Aorta (tissue), 5 donors: ENCODE measurements around the gene IP6K2. TPM values are rescaled to one million over a fixed set of nuclear protein-coding genes. Genes with fewer than 3 reads are reported as not detected.

Experiments
- ATAC-seq: fragments of 200-7000 bp; cut with Tn5 transposase; one replicate; pipeline ENCODE4 v1.9.1; 2022; ENCODE audit warnings: moderate library complexity; ENCODE audit not compliant: low FRiP score
- DNase-seq, 2 donors: peaks; one replicate each; pipeline ENCODE4 v3.0.0-alpha.2; 2020
- H3K27ac ChIP-seq, 2 donors: one replicate each; pipeline ENCODE4 v1.5.1; 2013; ENCODE audit warnings: low read length in 2 of 2, mild to moderate bottlenecking in 2 of 2, moderate library complexity in 2 of 2, control low read depth in 1 of 2, inconsistent platforms in 1 of 2, low read depth in 1 of 2
- H3K27me3 ChIP-seq, 2 donors: one replicate each; pipeline ENCODE4 v1.6.1; 2013; ENCODE audit warnings: control low read depth in 1 of 2, low read length in 1 of 2, mild to moderate bottlenecking in 1 of 2, moderate library complexity in 1 of 2; ENCODE audit not compliant: insufficient read depth in 2 of 2, control insufficient read depth in 1 of 2
- H3K36me3 ChIP-seq, 2 donors: one replicate each; pipeline ENCODE4 v1.6.1; 2013; ENCODE audit warnings: control low read depth in 1 of 2, low read length in 1 of 2, mild to moderate bottlenecking in 1 of 2; ENCODE audit not compliant: insufficient read depth in 2 of 2, control insufficient read depth in 1 of 2
- H3K4me1 ChIP-seq, 2 donors: one replicate each; pipeline ENCODE4 v1.6.1; 2013; ENCODE audit warnings: low read length in 2 of 2, control low read depth in 1 of 2, mild to moderate bottlenecking in 1 of 2, moderate library complexity in 1 of 2; ENCODE audit not compliant: insufficient read depth in 2 of 2, control insufficient read depth in 1 of 2
- H3K4me3 ChIP-seq, 2 donors: one replicate each; pipeline ENCODE4 v1.5.1; 2013; ENCODE audit warnings: low read length in 2 of 2, control low read depth in 1 of 2, mild to moderate bottlenecking in 1 of 2
- H3K9me3 ChIP-seq: one replicate; pipeline ENCODE4 v1.6.1; 2013; ENCODE audit warnings: mild to moderate bottlenecking, low read length; ENCODE audit not compliant: control insufficient read depth
- WGBS, 2 donors: extraction: QIAGEN DNeasy Blood & Tissue Kit; methylation state at CpG; one replicate each; pipeline ENCODE4 v1.1.7; 2013; 5-methylcytosine and 5-hydroxymethylcytosine counted together
- intact Hi-C, 2 donors: fragments of 100-400 bp; cut with DNase I; formaldehyde crosslinking; loops; one replicate each; pipeline versions ENCODE4 v1.14.2 to v1.15.0; 2022
- microRNA-seq, 2 donors: library from miRNA; unstranded; fragments of <30 nt; microRNA quantifications; one replicate each; pipeline ENCODE4 v1.2.0, GENCODE V29; 2020
- polyA plus RNA-seq, 2 donors: library from polyadenylated mRNA; stranded (reverse); fragments of 200-250 nt; gene quantifications; one replicate each; pipeline ENCODE4 v1.2.3, GENCODE V29; 2013
- total RNA-seq, 2 donors: library from RNA; stranded (reverse); fragmentation: NEBNext Ultra II Directional; extraction: Animal tissue kit (Norgen Biotek cat#: 25700); gene quantifications; one replicate each; pipeline ENCODE4 v1.2.1, GENCODE V29; 2021
- donor health status: healthy with polysubstance abuse.
- donor health status: Bipolar disorder and iron deficiency.
- donor health status: DM: no; HTN: no; CAD: no.
- donor health status: DM: no; HTN: no; CAD: no.
- donor health status: DM: yes; HTN: yes; CAD: no.

The IP6K2 gene
- total and polyA plus RNA-seq, 4 donors: 43.9 to 105 (median 52.4) TPM

- 94 to 95% methylated on average over 15 of the region's 15 CpGs for WGBS, 2 donors
- Histone ChIP-seq H3K4me1 (no peaks in the 10 kb centered on the region), H3K27ac (no peak overlapping the region), H3K27me3 (no peaks in the 10 kb centered on the region), H3K36me3 (no peaks in the 10 kb centered on the region), H3K9me3 (no peaks in the 10 kb centered on the region), H3K4me3 (no peak overlapping the region)
- DNase-seq (no peak), ATAC-seq (no peak)
- intact Hi-C loops: no loop called here
These were observed 68.7 kb downstream of the IP6K2 start for GRCh38 chr3:48648188-48648850.

GRCh38 chr3:48647714-48648113 is 69.3 kb downstream of the IP6K2 start:
- H3K27ac ChIP-seq: no peak overlapping the region
- no peaks in the 10 kb centered on the region for H3K4me1 ChIP-seq
- H3K9me3 ChIP-seq: no peaks in the 10 kb centered on the region
- 91 to 95% methylated on average over 6 to 9 of the region's 9 CpGs for whole genome bisulfite sequencing, 2 donors
- no peaks in the 10 kb centered on the region for H3K36me3 ChIP-seq
- intact Hi-C loops: no loop called here
- no peaks in the 10 kb centered on the region for H3K27me3 ChIP-seq
- ATAC-seq (no peak), DNase-seq (no peak)
- no peak overlapping the region for H3K4me3 ChIP-seq

GRCh38 chr3:48644898-48645760 is 71.9 kb downstream of the IP6K2 start:
- no peaks in the 10 kb centered on the region for H3K36me3 ChIP-seq
- DNase-seq (no peak), ATAC-seq (no peak)
- H3K9me3 ChIP-seq: no peaks in the 10 kb centered on the region
- no peaks in the 10 kb centered on the region for H3K27me3 ChIP-seq
- no peak overlapping the region for H3K4me3 ChIP-seq
- no peak overlapping the region for H3K27ac ChIP-seq
- no peaks in the 10 kb centered on the region for H3K4me1 ChIP-seq
- intact Hi-C loops: no loop called here
- 92 to 95% methylated on average over 22 of the region's 22 CpGs for WGBS, 2 donors

GRCh38 chr3:48642605-48643004 is 74.4 kb downstream of the IP6K2 start:
- Histone ChIP-seq H3K36me3 (no peaks in the 10 kb centered on the region), H3K4me3 (no peak overlapping the region), H3K4me1 (no peaks in the 10 kb centered on the region), H3K27ac (no peak overlapping the region), H3K27me3 (no peaks in the 10 kb centered on the region), H3K9me3 (no peaks in the 10 kb centered on the region)
- DNase-seq (no peak), ATAC-seq (no peak)
- intact Hi-C loops: no loop called here
- 90 to 92% methylated on average over 12 of the region's 12 CpGs for WGBS, 2 donors

- WGBS, 2 donors: 90 to 93% methylated on average over 3 of the region's 3 CpGs
- H3K4me3 ChIP-seq: no peak overlapping the region
- no peaks in the 10 kb centered on the region for H3K36me3 ChIP-seq
- no peak overlapping the region for H3K27ac ChIP-seq
- H3K9me3 ChIP-seq: no peaks in the 10 kb centered on the region
- H3K27me3 ChIP-seq: no peaks in the 10 kb centered on the region
- intact Hi-C loops: no loop called here
- DNase-seq: no peak
- ATAC-seq: no peak
- no peaks in the 10 kb centered on the region for H3K4me1 ChIP-seq
These were observed 75.6 kb downstream of the IP6K2 start for GRCh38 chr3:48641396-48641795.

- intact Hi-C loops: loop anchor here in 1 of 2 donors (5.0 to 10.0 kb wide), 2 partner anchors 43 to 175 kb away; partner anchors contain the start of gene COL7A1
- H3K9me3 ChIP-seq: no peaks in the 10 kb centered on the region
- no peaks in the 10 kb centered on the region for H3K4me1 ChIP-seq
- DNase-seq: no peak
- no peaks in the 10 kb centered on the region for H3K27me3 ChIP-seq
- WGBS, 2 donors: 92 to 93% methylated on average over 37 to 38 of the region's 38 CpGs
- H3K27ac ChIP-seq: no peak overlapping the region
- ATAC-seq: no peak
- H3K4me3 ChIP-seq: no peak overlapping the region
- no peaks in the 10 kb centered on the region for H3K36me3 ChIP-seq
These were observed 76.9 kb downstream of the IP6K2 start for GRCh38 chr3:48639944-48640606.

Small RNA genes lying within 50 kb of the gene (microRNA-seq; reads per million reads assigned to microRNA genes)
- gene MIR4793: 0 reads per million in 2 donors

Other genes starting within 250 kb of the IP6K2 start
- 100 to 1,000 TPM; 170 to 183 TPM for gene SHISA5, start 213.0 kb downstream of the IP6K2 start, total RNA-seq
- 100 to 1,000 TPM in 1 of 2 donors, 10 to 100 TPM in 1; 64.2 to 113 TPM for gene SHISA5, start 213.0 kb downstream of the IP6K2 start, polyA plus RNA-seq
- 10 to 100 TPM in 1 of 2 donors, 1 to 10 TPM in 1; 7.2 to 14.6 TPM for gene PFKFB4, start 160.4 kb downstream of the IP6K2 start, total RNA-seq
- gene PFKFB4, start 160.4 kb downstream of the IP6K2 start, polyA plus RNA-seq: 1 to 10 TPM; 2.8 to 5.6 TPM
- gene UCN2, start 153.4 kb downstream of the IP6K2 start, total RNA-seq: under 1 TPM in 1 of 2 donors, not detected in 1; 0.24 TPM
- gene UCN2, start 153.4 kb downstream of the IP6K2 start, polyA plus RNA-seq: 1 to 10 TPM in 1 of 2 donors, not detected in 1; 6.8 TPM
- 1 to 10 TPM; 5.4 to 6.7 TPM for gene COL7A1, start 121.9 kb downstream of the IP6K2 start, total RNA-seq
- 100 to 1,000 TPM in 1 of 2 donors, 1 to 10 TPM in 1; 3.9 to 217 TPM for gene COL7A1, start 121.9 kb downstream of the IP6K2 start, polyA plus RNA-seq
- gene UQCRC1, start 107.6 kb downstream of the IP6K2 start, total RNA-seq: 100 to 1,000 TPM in 1 of 2 donors, 10 to 100 TPM in 1; 95.6 to 143 TPM
- gene UQCRC1, start 107.6 kb downstream of the IP6K2 start, polyA plus RNA-seq: 100 to 1,000 TPM; 149 to 203 TPM
- gene TMEM89, start 95.5 kb downstream of the IP6K2 start, total RNA-seq: not detected
- gene TMEM89, start 95.5 kb downstream of the IP6K2 start, polyA plus RNA-seq: 1 to 10 TPM in 1 of 2 donors, not detected in 1; 5.7 TPM
- gene SLC26A6, start 81.8 kb downstream of the IP6K2 start, total RNA-seq: 10 to 100 TPM; 30.7 to 33.6 TPM
- gene SLC26A6, start 81.8 kb downstream of the IP6K2 start, polyA plus RNA-seq: 100 to 1,000 TPM in 1 of 2 donors, 10 to 100 TPM in 1; 10.5 to 154 TPM
- 1 to 10 TPM in 1 of 2 donors, under 1 TPM in 1; 0.91 to 1.3 TPM for gene CELSR3, start 54.3 kb downstream of the IP6K2 start, total RNA-seq
- 1 to 10 TPM in 1 of 2 donors, under 1 TPM in 1; 0.25 to 1.3 TPM for gene CELSR3, start 54.3 kb downstream of the IP6K2 start, polyA plus RNA-seq
- gene NCKIPSD, start 31.3 kb downstream of the IP6K2 start, total RNA-seq: 10 to 100 TPM; 26.4 to 31.9 TPM
- gene NCKIPSD, start 31.3 kb downstream of the IP6K2 start, polyA plus RNA-seq: 10 to 100 TPM; 11.8 to 28.7 TPM
- gene PRKAR2A, start 130.7 kb upstream of the IP6K2 start, total RNA-seq: 10 to 100 TPM; 52.8 to 59.6 TPM
- 10 to 100 TPM in 1 of 2 donors, 1 to 10 TPM in 1; 9.1 to 10.7 TPM for gene PRKAR2A, start 130.7 kb upstream of the IP6K2 start, polyA plus RNA-seq
- 10 to 100 TPM; 11.8 to 12.4 TPM for gene SLC25A20, start 181.7 kb upstream of the IP6K2 start, total RNA-seq
- gene SLC25A20, start 181.7 kb upstream of the IP6K2 start, polyA plus RNA-seq: 10 to 100 TPM; 16.9 to 33.9 TPM
- 10 to 100 TPM; 84.1 to 89.4 TPM for gene ARIH2, start 201.6 kb upstream of the IP6K2 start, total RNA-seq
- 10 to 100 TPM; 50.0 to 51.7 TPM for gene ARIH2, start 201.6 kb upstream of the IP6K2 start, polyA plus RNA-seq